Ammon's horn (tissue), 1 donor: Measurements from ENCODE around the gene SAMD4B.
A peak's percentile ranks its signal among the peaks of the same experiment; 100 is the strongest.
"Not testable (repeated sequence)": the region's sequence is repeated elsewhere in the genome, so short reads cannot be mapped to it uniquely, and the experiment has no call there.

ENCODE experiments used
- DNase-seq: peaks from one replicate; pipeline ENCODE4 v3.0.0-alpha.2; 2016; ENCODE audit warnings: low spot score

The SAMD4B gene, protein sequence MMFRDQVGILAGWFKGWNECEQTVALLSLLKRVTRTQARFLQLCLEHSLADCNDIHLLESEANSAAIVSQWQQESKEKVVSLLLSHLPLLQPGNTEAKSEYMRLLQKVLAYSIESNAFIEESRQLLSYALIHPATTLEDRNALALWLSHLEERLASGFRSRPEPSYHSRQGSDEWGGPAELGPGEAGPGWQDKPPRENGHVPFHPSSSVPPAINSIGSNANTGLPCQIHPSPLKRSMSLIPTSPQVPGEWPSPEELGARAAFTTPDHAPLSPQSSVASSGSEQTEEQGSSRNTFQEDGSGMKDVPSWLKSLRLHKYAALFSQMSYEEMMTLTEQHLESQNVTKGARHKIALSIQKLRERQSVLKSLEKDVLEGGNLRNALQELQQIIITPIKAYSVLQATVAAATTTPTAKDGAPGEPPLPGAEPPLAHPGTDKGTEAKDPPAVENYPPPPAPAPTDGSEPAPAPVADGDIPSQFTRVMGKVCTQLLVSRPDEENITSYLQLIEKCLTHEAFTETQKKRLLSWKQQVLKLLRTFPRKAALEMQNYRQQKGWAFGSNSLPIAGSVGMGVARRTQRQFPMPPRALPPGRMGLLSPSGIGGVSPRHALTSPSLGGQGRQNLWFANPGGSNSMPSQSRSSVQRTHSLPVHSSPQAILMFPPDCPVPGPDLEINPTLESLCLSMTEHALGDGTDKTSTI

DNA sequence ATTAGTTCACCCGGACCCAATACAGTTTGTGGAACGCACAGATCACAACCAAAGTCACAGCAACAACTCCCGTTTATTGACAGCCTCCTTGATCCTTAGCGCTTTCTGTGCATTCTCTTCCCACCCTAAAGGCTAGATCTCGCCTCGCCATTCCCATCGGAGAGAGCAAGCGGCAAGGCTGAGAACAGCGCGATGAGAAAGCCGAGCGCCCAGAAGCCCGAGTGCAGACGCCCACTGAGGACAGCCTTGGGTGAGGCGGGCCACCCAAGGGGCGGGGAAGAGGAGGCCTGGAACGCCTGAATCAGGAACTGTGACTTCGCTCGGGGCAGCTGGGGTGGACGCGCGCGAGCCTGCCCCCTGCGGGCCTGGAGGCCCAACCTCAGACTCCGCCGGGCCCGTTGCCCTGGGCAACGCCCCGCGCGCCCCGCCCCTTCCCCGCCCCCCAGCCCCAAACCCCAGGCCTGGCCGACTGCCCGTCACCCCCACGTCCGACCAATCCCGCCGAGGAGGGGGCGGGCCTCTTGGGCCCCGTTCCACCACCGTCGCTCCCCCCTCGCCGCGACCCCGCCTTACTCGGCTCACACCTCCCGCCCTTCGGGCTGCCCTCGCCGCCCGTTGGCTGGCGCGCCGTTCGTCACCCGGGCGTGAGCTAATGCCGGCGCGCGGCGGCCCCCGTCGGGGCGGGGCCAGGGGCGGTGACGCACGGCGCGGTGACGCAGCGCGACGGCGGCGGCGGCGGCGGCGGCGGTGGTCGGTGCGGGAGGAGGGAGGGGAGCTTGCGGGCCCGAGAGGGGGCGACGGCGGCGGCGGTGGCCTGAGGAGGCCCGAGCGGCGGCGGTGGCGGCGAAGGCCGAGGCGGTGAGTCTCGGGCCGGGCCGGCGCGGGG, at the start of gene SAMD4B:
Gene SAMD4B (plus strand): TSS at position 703 of the 886 bp plus-strand sequence. CDS start 14,473 bp downstream, outside the sequence.
- DNase-seq = peak; percentile 99

DNA sequence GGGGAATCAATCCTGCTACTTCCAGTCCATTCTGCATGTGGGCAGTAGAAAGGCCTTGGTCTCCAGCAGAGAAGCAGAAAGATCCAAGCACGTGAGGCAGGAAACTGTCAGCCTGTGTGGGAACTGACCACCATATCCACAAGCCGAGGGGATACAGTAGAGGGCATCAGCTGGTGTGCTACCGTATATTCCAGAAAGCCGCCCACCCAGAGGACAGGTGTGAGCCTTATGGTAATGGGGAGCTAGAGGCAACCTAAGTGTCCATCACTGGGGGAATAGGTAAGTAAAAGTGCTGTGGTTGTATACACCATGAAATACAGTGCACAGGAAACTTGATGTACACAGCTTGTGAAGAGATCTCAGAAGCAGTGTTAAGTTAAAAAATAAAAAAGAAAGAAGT, 48.8 kb upstream of the SAMD4B start:
- no peak for DNase-seq

DNA sequence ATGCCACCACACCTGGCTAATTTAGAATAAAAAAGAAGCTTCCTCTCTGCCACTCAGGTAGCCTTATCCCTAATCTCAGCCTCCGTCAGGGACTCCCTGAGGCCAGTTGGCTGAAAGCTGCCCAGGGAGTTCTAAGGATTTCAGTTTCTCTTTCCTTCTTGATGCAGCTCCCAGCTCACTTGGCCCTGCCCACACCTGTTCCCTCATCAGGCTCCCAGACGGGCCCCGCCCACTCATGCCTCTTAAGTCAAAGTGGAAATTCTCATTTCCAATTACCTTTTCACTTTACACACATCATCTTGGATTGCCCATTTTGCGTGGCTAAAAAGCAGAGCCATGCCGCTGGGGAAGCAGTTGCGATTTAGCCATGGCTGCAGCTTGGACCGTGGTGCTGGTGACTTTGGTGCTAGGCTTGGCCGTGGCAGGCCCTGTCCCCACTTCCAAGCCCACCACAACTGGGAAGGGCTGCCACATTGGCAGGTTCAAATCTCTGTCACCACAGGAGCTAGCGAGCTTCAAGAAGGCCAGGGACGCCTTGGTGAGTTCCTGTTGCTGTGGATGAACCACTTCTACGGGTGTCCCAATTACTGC, 46.1 kb upstream of the SAMD4B start, which contains the start of gene IFNL1:
Gene IFNL1 (plus strand): TSS at position 353 of the 591 bp plus-strand sequence. CDS start 15 bp downstream, at position 368.
- DNase-seq = no peak

DNA sequence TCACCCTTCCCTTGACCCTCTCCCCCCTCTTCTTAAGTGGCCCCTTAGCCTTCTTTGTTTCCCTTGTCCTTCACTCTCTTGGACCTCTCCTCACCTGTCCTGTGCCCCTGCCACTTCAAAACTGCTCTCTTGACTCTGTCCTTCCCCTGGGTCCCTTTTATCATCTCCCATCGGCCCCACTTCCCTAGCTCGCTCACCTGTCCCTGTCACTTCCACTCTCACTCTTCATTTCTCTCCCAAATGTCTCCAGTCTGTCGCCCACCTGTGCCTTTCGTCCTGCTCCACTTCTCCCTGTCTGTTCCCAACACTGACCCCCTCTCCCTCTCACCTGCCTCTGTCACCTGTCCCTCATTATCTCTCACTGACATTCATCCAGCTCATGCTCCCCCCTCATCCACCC, 45.3 kb upstream of the SAMD4B start:
- DNase-seq = no peak

DNA sequence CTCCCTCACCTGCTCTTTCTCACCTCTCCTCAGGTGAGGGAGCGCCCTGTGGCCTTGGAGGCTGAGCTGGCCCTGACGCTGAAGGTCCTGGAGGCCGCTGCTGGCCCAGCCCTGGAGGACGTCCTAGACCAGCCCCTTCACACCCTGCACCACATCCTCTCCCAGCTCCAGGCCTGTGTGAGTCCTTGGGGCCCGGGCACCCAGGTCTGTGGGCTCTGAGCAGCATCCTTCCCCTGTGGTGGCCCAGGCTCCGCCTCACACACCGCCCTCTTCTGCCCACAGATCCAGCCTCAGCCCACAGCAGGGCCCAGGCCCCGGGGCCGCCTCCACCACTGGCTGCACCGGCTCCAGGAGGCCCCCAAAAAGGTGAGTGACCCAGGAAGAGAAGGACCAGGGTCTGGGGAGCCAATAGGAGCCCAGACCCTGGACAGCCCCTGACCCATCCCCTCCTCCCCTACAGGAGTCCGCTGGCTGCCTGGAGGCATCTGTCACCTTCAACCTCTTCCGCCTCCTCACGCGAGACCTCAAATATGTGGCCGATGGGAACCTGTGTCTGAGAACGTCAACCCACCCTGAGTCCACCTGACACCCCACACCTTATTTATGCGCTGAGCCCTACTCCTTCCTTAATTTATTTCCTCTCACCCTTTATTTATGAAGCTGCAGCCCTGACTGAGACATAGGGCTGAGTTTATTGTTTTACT, 44.1 kb upstream of the SAMD4B start:
- DNase-seq = no peak

DNA sequence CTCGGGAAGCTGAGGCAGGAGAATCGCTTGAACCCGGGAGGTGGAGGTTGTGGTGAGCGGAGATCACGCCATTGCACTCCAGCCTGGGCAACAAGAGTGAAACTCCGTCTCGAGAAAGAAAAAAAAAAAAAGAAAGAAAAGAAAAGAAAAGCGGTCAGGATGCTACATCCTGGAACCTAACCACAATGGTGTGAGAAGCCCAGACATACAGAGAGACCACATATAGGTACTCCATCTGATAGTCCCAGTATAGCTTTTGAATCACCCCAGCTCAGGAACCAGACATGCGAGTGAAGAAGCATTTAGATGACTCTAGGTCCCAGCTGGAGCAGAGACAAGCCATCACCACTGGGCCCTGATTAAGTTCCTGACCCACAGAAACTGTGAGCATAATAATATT, 42.8 kb upstream of the SAMD4B start:
- no peak for DNase-seq

DNA sequence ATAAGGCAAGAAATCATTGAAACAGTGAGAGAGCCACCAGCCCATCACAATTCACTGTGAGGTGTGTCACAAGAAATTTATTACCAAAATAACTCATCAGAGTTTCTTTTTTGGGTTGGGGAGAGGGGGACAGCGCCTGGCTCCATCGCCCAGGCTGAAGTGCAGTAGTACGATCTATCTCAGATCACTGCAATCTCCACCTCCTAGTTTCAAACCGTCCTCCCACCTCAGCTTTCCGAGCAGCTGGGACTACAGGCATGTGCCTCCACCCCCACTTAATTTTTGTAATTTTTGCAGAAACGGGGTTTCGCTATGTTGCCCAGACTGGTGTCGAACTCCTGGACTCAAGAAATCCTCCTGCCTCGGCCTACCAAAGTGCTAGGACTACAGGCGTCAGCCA, 42.4 kb upstream of the SAMD4B start:
- DNase-seq = no peak

DNA sequence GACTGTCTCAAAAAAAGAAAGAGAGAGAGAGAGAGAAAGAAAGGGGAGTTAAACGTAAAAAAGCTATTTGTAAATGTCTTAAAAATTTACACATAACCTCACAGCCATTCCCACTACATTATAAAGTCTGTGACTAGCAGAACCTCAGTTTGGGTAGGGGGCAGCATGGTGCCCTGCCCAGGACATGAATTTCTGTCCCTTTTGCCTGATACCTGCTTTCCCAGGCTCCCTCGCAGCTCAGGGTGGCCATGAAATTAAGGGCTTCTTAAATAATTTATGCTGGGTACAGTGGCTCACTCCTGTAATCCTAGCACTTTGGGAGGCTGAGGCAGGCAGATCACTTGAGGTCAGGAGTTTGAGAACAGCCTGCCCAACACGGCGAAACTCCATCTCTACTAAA, 41.2 kb upstream of the SAMD4B start:
- no peak for DNase-seq

DNA sequence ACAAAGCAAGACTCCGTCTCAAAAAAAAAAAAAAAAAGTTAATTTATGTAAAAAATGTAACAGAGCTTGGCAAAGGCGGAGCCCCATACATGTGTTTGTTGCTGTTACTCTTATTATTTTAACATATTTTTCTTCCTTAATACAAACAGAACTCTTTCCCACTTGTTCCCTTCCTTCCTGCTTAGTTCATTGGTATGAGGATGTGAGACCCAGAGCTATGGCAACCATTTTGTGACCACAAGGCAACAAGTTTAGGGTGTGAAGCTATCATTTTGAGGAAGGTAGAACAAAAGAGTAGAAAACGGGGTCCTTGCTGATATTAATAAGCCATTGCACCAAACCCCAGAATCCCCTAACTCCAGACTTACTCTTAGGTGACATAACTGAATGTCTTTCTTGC, 40.7 kb upstream of the SAMD4B start:
- no peak for DNase-seq

DNA sequence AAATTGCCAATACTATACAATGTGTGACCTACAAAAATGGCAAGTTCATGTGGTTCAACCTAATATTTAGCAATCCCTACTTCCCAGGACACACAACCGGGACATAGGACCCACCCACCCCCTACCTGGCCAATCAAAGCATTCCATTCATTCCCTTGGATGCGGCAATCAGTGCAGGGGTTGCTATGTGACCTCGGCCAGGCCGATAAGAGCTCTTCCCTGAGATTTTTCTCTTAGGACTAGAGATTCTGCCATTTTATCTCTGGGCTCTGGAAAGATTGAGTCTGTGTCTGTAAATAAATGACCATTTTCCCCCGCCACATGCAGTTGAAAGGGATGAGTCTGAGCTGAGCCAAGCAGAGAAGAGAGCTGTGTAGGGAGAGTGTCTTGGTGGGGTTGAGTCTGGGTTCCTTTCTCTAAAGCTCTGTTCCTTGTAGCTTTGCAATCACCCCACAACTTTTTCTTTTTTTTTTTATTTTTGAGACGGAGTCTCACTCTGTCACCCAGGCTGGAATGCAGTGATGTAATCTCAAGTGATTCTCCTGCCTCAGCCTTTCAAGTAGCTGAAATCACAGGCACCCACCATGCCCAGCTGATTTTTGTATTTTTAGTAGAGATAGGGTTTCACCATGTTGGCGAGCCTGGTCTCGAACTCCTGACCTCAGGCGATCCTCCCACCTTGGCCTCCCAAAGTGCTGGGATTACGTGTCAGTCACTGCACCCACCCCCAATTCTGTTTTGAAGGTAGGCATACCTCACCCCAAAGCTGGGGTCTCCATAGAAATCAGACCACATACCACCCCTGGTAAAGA, 38.6 kb upstream of the SAMD4B start:
- no peak for DNase-seq

DNA sequence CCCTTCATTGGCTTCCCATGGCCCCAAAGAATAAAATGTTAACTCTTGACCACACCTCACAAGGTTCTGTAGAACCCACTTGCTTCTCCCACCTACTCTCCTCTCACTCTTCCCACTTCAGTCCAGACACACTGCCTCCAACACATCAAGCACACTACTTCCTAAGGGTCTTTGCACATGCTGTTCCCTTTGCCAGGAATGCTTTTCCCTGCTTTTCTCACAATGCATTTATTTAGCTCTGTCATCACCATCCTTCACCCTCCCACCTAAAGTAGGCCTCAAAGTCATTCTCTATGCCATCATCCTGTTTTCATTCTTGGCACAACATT, 38.1 kb upstream of the SAMD4B start:
- no peak for DNase-seq

DNA sequence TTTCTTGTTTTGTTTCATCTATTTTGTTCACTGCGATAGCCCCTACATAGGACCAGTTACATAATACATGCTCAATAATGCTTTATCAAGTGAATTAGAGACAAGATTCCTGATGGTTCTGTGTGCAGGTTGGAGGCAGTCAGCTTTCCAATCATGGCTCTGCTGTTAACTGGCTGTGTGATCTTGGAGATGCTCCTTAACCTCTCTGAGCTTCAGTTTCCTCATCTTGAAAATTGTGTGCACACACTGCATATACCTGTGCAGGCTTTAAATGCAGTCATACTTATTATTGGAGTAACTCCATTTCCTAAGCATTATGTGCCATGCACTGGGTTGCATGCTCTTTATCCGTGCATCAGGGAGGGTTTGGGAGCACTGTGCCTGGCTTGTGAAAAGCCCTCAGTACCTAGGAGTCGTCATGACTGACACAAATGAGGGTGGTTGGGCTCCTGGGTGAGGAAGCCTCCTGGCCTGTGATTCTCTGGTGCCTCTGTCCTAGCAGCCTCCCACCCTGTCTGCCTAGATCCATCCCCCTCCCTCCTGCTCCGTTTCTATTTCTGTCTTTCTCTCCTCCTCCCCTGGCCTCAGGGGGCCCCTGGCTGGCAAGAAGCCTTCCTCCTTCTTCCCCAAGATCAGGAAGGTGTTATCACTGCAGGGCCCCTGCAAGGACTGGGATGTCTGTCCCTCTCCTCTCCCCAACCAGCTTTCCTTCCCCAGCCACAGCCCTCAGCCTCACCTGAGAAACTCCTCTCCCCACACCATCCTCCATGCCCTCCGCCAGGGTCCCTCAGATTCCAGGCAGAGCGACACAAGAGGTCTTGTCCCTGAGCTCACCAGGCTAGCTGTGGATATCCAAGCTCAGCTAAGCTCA, 37.3 kb upstream of the SAMD4B start:
- no peak for DNase-seq

DNA sequence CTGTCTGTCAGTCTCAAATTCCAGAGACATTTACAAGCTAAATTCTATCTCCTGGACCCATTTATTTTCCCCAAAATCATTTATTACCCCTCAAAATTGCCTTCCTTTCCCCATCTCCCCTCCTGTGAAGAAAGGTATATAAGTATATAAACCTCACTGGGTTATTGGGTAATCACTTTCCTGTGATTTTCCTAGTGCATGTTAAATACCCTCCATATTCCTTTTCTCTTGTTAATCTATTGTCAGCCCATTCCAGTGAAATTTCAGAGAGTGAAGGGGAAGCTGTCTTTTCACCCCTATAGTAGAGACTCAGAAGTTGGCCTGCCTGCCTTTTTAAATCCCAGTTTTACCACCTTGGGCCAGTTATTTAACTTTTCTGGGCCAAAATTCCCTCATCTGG, 36.1 kb upstream of the SAMD4B start:
- no peak for DNase-seq

DNA sequence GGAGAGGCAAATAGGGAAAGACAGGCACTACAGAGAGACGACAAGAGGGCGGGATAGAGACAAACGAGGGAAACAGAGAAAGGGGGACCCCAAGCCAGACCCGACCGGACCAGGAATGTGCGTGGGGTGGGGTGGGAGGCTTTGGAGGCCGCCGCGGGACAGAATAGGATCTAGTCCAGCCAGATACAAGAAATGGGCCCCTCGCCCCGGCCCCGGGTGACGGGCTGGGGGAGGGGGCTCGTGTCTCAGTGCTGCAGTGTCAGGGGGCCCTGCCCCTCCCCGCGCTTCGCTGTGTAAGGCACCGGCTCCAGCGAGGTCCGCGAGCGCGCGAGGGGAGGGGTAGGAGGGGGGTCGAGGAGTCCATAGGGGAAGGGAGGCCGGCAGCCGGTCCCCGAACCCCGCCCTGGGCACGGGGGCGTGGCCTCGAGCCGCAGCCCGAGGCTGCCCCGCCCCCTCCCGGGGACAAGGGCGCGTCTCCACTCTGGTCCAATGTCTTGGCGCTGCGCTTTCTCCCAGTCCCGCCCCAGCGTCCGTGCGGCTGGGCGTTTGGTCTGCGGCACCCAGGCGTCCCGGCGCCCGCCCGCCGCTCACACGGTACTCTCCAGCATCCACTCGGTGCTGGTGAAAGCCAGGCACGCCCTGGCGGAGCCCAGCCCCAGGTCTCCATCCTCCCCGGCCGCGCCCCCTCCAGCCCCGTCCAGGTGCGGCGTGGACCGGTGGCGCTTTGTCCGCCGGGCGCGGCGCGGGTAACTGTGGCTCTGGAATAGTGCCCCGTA, 35.0 kb upstream of the SAMD4B start:
- no peak for DNase-seq

DNA sequence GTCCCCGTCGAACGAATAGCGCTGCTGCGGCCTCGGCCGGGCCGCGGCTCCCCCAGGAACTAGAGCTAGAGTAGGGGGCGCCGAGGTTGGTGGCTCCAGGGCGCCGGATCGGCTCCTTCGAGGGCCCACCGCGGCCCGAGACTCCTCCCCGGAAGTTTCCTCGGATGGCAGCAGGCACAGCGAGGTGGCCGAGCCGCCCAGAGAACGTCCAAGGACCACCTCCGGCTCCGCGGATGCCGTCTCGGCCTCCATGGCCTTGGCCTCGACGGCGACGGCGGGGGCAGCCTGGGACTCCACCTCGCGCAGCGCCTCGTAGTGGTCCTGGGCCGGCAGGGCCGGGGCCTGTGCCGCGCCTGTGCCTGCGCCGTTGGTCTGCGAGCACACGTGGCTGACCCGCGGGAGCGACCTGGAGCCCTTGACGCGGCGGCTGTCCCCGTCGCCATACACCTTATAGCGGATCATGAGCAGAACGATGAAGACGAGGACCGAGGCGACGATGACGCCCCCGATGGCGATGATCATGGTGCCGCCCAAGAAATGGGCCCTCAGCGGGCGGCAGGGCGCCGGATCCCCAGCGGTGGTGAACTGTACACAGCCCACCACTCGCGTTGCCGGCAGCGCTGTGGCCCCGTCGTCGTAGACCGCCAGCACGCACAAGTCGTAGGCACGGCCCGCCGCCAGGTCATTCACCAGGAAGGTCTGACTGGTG, 34.2 kb upstream of the SAMD4B start:
- no peak for DNase-seq

DNA sequence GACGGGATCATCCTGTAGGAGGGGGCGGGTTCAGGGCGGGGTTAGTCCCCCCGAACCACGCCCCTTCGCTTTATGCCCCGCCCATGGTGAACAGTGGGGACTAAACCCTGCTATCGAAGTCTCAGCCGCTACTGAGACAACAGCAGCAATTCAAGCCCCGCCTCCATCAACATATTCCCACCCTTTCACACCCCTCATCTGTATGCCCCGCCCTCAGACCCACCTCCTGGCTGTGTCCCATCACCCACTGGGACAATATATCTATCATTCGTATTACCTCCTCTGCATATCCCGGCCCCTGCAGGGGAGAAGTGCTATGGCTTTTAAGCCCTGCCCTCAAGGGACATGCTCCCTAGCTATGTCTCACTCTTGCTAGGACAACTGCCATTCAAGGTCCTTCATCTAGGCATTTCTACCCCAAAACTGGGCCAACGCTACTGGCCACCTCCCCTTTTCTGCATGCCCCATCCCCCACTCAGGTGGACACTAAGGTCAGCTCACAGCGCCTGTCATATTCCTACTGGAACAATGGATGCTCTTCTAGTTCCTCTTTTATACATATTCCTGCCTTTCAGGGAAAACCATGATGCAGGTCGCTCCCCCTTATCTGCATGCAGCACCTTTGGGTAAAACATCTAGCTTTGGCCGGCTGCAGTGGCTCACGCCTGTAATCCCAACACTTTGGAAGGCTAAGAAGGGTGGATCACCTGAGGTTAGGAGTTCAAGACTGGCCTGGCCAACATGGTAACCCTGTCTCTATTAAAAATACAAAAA, 33.5 kb upstream of the SAMD4B start:
- no peak for DNase-seq

DNA sequence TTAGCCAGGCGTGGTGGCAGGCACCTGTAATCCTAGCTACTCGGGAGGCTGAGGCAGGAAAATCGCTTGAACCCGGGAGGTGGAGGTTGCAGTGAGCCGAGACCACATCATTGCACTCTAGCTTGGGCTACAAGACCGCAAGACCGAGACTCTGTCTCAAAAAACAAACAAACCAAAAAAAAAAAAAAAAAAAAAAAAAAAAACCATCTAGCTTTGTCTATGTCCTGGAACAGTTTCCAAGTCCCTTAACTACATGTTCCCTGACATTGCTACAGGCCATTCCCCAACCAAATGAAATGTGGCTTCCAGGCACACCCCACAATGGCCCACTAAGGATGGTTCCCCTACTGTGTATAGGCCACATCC, 32.9 kb upstream of the SAMD4B start:
- not testable (repeated sequence) for DNase-seq
